ENCODE measurements around the gene NRDC.

Gene NRDC

GRCh38 chr1:51859333-51859732 is 19.2 kb downstream of the NRDC start:
- H3K4me3 ChIP-seq (ENCODE audit: low read depth, low read length): no peak overlapping the region
- in situ Hi-C loops (cut with HindIII; ENCODE audit: low sequenced_read_pairs): no loop called here
- TF ChIP-seq CTCF (IDR thresholded peaks at IDR 0.05; ENCODE audit: low read depth, low read length): no peak
- no peak for DNase-seq (ENCODE audit: low read depth, low spot score)

GRCh38 chr1:51858892-51859291 is 19.6 kb downstream of the NRDC start:
- no peak for DNase-seq (ENCODE audit: low read depth, low spot score)
- no peak for TF ChIP-seq CTCF (IDR thresholded peaks at IDR 0.05; ENCODE audit: low read depth, low read length)
- in situ Hi-C loops (cut with HindIII; ENCODE audit: low sequenced_read_pairs): no loop called here

GRCh38 chr1:51856745-51857144 is 21.8 kb downstream of the NRDC start:
- no peak for TF ChIP-seq CTCF (IDR thresholded peaks at IDR 0.05; ENCODE audit: low read depth, low read length)
- in situ Hi-C loops (cut with HindIII; ENCODE audit: low sequenced_read_pairs): no loop called here
- no peak overlapping the region for H3K4me3 ChIP-seq (ENCODE audit: low read depth, low read length)
- DNase-seq (ENCODE audit: low read depth, low spot score): no peak

More at GRCh38 chr1:51858892-51859291, 19.6 kb downstream of the NRDC start:
- no peak overlapping the region for H3K4me3 ChIP-seq (ENCODE audit: low read depth, low read length)

DNA sequence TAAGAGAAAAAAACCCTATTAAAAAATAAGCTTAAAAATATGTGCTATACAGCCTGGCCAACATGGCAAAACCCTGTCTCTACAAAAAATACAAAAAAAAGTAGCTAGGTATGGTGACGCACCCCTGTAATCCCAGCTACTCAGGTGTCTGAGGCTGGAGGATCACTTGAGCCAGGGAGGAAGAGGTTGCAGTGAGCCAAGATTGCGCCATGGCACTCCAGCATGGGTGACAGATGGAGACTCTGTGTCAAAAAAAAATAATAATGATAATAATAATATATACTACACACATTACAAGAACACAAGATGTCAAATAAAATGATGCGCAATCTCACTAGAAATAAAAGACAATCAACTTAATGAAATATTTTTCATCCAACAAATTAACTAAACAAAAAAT is 22.9 kb downstream of the NRDC start:
- no peak for TF ChIP-seq CTCF (IDR thresholded peaks at IDR 0.05; ENCODE audit: low read depth, low read length)
- no peak overlapping the region for H3K4me3 ChIP-seq (ENCODE audit: low read depth, low read length)
- DNase-seq (ENCODE audit: low read depth, low spot score): no peak
- in situ Hi-C loops (cut with HindIII; ENCODE audit: low sequenced_read_pairs): no loop called here

GRCh38 chr1:51853360-51853759 is 25.2 kb downstream of the NRDC start:
- DNase-seq (ENCODE audit: low read depth, low spot score): no peak
- in situ Hi-C loops (cut with HindIII; ENCODE audit: low sequenced_read_pairs): no loop called here
- no peak for TF ChIP-seq CTCF (IDR thresholded peaks at IDR 0.05; ENCODE audit: low read depth, low read length)
- no peak overlapping the region for H3K4me3 ChIP-seq (ENCODE audit: low read depth, low read length)

- DNase-seq (ENCODE audit: low read depth, low spot score): no peak
- TF ChIP-seq CTCF (IDR thresholded peaks at IDR 0.05; ENCODE audit: low read depth, low read length): no peak
- H3K4me3 ChIP-seq (ENCODE audit: low read depth, low read length): no peak overlapping the region
- in situ Hi-C loops (cut with HindIII; ENCODE audit: low sequenced_read_pairs): no loop called here
Measured at GRCh38 chr1:51851882-51852396, 26.6 kb downstream of the NRDC start.
